GM21381 (cell line): ENCODE results near the gene KBTBD6.
A peak's percentile ranks its signal among the peaks of the same experiment; 100 is the strongest.
"Not testable (repeated sequence)": the region's sequence is repeated elsewhere in the genome, so short reads cannot be mapped to it uniquely, and the experiment has no call there.

Experiments
- ATAC-seq: cut with Tn5 transposase; IDR thresholded peaks from one replicate; pipeline ENCODE4 v1.9.1; 2021; ENCODE audit warnings: mild to moderate bottlenecking, moderate library complexity; ENCODE audit not compliant: unreplicated experiment

Gene KBTBD6

DNA sequence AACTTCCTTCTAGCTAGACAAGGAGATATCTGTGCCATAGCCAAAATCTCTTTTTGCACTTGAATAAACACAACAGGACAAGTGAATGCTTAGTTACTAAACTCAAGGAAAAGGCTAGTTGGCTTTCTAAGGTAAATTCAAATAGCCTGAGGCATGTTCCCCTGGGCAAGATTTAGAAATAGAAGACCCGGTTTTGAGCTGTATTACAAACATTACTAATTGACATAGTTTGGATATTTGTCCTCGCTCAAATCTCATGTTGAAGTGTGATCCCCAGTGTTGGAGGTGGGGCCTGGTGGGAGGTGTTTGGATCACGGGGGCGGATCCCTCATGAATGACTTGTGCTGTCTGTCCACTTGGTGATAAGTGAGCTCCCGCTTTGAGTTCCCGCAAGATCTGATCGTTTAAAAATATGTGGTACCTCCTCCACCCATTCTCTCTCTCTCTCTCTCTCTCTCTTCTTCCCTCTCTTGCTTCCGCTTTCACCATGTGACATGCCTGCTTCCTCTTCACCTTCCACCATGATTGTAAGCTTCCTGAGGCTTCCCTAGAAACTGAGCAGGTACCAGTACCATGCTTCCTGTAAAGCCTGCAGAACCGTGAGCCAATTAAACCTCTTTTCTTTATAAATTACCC, 3.9 kb upstream of the KBTBD6 start:
- ATAC-seq: no peak

DNA sequence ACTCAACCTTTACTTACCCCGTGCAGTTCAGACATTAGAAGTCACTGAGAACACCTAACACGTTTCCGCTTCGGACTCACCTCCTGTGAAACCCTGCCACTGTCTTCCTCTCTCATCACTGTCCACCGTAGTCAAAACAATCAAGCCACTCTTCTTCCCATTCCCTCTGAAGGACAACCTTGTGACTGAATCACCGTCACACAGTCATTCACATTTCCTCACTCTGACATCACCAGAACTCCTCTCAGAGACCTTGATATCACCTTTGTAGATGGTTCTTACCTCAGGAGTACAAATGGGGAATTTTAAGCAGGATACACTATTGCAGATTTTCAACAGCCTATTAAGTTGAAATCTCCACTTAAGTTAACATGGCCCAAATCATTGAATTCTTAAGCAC, 1.3 kb upstream of the KBTBD6 start:
- no peak for ATAC-seq

DNA sequence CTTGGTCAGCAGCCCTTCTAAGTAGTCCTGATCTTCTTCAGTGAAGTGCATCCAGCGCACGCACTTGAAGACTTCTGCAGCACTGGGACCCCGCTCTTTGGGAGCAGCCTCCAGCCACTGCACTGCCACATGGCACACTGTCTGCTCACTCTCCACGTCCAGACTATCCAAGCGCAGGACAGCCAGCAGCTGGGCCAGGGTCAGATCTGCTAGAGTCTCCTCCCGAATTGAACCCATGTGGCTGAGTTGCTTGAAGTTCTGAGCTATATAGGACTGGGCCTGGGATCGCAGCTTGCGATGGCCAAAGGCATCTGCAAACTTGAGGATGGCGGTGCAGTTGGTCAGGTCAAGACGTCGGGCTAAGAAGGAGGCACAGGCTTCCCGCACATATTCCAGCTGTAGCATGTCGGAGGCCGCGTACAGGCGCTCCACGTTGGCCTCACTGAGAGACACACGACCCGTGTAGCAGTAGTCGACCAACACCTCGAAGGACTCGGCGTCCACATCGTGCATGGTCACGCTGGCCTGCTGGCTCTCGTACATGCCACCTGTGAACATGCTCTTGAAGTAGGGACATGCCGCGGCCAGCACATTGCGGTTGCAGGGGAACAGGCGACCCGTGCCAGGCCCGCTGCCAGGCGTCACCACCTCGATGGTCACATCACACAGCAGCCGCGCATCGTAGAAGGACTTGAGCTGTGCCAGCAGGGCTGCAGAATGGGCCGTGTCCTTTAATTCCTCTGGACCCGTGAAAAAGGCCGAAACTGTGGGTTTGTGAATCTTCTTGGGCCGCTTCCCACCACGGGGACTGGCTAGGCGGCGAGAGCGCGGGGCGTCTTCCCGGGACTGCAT, 716 bp downstream of the KBTBD6 start:
- peak; percentile 15 for ATAC-seq

DNA sequence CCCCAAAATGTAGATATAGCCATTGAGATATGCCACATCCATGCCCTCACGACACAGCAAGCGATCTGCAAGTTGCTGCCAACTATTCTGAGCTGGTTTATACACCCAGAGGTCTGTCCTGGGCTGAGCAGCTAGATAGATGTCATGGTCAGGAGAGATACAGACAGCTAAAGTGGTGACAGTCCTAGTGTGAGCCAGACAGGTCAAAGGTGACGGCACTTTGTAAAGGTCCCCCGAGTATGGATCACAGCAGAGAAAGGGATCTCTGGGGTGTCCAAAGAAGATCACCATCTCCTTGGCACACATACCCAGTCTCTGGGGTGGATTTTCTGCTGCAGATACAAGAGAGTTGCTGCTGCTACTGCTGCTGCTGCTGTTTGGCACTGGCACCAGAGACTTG, 1.4 kb downstream of the KBTBD6 start:
- not testable (repeated sequence) for ATAC-seq

DNA sequence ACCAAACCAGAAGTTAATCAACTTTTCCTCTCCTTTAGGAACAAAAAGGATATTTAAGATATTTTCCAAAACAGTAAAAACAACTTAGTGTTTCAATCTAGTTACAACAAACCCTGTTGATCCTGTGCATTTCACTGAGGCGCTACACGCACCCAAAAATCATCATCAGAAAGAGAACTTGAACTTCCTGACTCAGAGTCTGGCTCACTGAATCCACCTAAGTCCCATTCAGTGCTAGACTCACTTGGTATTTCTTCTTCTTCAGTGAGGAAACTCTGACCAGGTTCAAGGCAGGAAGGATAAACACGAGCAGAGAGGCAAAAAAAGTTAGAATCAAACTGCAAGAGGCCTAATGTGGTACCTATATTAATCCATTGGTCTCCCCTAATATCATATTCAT, 2.2 kb downstream of the KBTBD6 start:
- no peak for ATAC-seq

DNA sequence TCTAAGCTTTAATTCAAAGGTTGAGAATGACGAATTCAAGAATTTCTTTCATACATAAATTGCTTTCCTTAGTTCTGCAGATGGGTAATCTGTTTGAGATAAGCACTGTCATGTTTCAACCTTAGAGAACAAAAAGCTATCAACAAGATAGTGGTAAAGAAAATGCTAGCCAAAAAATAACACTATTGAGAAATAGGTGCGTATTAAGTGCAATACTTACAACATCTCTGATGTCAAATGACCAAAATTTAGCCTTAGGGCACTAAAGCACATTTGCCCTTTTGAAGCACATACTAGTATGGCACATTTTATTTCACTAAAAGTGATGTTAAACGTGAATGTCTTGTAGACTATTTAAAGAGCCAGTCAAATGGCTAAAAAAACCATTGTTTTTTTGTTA, 4.9 kb downstream of the KBTBD6 start:
- ATAC-seq: no peak

DNA sequence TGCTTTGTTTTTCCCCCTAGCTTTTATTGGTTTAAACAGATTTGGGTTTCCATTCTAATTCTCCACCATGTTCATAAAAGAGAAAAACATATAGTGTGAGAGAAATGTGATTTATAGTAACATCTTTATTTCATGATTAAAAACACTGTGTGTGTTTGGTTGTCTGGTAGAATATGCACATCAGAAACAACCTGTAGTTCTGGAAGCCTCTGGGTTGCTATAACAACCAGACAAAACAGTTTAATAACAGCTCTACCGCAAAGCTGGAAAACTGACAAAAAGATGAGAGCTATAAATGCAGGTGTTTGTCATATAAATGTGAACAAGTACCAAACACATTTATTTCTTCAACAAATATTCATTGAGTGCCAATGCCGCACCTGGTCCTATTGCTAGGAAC, 9.8 kb downstream of the KBTBD6 start:
- no peak for ATAC-seq

DNA sequence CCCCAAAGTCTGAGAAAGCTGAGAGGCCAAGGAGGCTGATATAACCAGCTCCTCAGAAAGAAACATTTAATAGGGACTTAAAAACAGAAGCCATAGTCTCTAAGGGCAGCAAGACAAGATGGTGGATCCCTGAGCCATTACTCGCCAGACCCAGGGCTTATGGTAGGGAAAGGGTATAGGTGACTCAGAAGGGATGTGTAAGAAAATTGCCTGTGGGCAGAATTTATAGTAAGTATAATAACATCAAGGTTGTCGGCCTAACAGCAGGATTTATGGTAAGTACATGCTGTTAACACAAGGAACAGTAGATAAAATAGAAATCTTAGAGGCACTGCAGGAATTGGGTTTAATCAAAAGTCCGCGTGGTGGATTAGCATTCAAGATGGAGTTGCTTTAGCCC, 14.7 kb downstream of the KBTBD6 start:
- no peak for ATAC-seq

DNA sequence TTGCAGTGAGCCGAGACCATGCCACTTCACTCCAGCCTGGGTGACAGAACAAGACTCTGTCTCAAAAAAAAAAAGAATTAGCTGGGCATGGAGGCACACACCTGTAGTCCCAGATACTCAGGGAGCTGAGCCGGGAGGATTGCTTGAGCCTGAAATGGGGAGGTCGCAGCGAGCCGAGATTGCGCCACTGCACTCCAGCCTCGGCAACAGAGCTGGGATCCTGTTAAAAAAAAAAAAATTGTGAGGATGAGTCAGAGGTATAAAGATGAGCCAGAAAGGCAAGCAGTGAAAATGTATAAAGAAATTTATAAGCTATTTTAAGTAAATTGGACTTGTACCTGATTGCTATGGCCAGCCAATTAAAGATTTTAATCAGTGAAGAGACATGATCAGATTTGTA, 21.1 kb downstream of the KBTBD6 start:
- ATAC-seq: no peak

DNA sequence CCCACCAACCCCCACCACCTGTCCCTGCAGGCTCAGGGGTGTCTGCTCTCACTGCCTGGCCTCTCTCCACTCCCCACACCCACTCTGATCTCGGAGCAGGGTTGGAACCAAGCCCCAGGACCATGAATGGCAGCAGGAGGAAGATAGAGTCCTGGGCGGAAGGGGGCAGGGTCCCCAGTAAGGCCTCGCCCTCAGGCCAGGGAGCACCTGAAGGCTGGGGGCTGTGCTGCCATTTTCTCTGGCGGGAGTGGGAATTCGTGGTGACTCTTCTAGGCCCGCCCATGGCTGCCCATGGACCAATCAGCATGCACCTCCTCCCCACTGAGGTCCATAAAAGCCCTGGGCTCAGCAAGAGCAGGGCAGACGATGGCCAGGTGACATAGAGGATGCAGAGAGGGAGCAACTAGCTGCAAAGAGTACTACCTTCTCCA, 25.0 kb downstream of the KBTBD6 start:
- no peak for ATAC-seq

DNA sequence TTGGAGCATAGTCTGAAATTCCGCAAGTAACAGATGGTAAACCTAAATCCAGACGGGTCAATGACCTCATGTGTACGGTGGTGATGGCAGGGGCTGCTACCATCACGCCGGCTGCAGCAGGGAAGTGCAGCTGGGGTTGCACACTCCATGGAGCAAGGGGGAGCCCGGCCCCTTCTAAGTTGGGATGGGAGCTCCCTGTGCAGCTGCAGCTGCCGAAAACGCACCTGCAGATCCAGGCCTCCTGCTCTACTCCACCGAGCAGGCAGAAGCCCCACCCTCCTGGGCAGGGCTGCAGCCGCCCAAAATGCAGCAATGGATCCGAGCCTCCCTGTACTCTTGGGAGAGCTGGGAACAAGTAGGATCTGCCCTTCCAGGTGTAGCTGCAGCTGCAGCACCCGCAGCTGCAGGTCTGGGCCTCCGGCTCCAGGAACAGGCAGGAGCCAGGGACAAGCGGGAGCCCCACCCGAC, 25.5 kb downstream of the KBTBD6 start:
- no peak for ATAC-seq

DNA sequence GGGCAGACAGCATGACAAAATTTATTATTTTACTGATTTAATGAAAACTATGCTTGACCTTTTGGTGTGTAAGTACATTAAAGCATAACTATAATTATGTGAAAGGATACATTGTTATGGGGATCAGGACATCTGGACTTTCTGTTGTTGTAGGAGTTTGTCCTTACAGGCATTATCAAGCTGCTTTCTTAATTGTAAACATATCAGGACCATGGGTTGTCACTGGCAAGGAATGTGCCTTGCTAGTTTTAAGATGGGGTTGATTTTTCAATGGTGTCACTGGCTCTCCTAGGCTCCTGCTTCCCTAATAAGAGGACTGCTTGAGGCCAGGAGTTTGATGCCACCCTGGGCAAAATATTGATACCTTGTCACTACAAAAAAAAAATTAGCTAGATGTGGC, 32.6 kb downstream of the KBTBD6 start:
- no peak for ATAC-seq

DNA sequence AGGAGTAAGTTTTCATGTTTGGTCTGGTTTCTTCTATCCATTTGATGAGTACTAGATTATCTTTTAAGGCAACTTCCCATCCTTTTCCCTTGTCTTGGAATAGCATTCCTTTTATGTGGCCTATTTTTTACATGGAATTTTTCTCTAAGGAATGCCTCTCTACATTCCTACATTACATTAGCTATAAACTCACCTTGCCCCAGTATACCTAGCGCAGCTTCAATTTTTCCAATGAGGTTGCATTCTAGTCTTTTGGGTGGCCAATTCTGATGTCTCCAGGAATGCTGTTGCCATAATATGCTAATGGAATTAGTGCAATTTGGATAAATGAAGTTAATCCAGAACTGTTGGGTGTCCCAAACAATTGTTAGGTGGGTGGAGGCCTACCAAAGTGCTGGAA, 33.8 kb downstream of the KBTBD6 start:
- no peak for ATAC-seq

DNA sequence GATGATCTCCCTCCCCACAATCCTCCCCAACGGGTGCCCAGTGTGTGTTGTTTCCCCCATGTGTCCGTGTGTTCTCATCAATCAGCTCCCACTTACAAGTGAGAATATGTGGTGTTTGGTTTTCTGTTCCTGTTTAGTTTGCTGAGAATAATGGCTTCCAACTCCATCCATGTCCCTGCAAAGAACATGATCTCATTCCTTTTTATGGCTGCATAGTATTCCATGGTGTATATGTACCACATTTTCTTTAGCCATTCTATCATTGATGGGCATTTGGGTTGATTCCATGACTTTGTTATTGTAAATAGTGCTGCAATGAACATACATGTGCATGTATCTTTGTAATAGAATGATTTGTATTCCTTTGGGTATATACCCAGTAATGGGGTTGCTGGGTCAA, 36.9 kb downstream of the KBTBD6 start:
- ATAC-seq: not testable (repeated sequence)

DNA sequence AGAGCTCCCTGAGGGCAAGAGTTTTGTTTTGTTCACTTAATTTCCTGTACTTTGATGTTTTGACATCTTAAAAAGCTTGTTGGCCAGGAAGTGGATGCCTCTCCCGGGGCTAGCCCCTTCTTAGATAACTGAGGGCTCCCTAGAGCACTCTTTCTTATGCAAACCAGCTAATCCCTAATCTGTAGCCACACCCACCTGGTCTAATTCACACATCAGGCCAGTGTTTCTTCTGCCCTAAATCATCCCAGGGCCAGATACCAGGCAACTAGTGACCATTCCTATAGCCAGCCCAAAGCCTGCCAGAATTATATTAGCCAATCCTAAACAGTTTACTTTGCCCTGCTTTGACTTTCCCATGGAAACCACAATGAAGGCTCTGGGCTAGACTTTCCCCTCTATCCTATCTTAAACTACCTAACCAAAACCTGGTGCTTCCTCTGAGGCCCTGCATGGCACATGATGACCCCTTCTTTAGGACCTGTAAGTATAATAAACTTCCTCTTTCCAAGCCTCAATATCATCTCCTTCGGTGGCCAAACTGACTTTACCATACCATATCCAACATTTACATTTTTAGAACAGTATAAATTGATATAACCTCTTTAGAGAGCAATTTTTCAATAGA, 46.5 kb downstream of the KBTBD6 start:
- ATAC-seq: no peak

DNA sequence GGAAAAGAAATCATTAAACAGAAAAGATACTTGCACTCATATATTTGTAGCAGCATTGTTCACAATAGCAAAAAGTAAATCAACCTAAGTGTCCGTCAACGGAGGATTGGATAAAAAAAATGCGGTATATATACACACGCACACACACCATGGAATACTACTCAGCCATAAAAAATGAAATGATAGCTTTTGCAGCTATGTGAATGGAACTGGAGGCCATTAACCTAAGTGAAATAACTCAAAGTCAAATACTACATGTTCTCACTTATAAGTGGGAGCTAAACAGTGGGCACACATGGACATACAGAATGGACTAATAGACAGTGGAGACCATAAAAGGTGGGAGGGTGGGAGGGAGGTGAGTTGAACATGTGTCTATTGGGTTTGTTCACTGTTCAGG, 52.9 kb downstream of the KBTBD6 start:
- no peak for ATAC-seq
